Prostate gland (tissue), 2 donors: Measurements from ENCODE around the gene PHF20.

ENCODE experiments used
- CTCF ChIP-seq, 4 experiments: fragments of 200-600 bp in 2 of 4; fragments of 450-650 bp in 2 of 4; sonication (generic) in 2 of 4; IDR thresholded peaks; 1 replicate in 3 of 4; 2 replicates in 1 of 4; pipeline ENCODE4 v1.5.1; 2016 to 2019; ENCODE audit warnings: antibody characterized with exemption in 4 of 4, mild to moderate bottlenecking in 2 of 4, moderate library complexity in 2 of 4
- POLR2A ChIP-seq: fragments of 450-650 bp; IDR thresholded peaks from one replicate; pipeline ENCODE4 v1.6.1; 2016; ENCODE audit warnings: antibody characterized with exemption, mild to moderate bottlenecking

- no peak for TF ChIP-seq CTCF (IDR thresholded peaks at IDR 0.05)
- TF ChIP-seq POLR2A = no peak
Measured at GRCh38 chr20:35878113-35878625, 106.4 kb downstream of the PHF20 start.
